GM19328 (cell line): ENCODE data around the gene SESN2.

Source experiments
- ATAC-seq: cut with Tn5 transposase; IDR thresholded peaks from one replicate; pipeline ENCODE4 v1.9.1; 2021; ENCODE audit warnings: mild to moderate bottlenecking, moderate library complexity; ENCODE audit not compliant: unreplicated experiment

Gene SESN2

DNA sequence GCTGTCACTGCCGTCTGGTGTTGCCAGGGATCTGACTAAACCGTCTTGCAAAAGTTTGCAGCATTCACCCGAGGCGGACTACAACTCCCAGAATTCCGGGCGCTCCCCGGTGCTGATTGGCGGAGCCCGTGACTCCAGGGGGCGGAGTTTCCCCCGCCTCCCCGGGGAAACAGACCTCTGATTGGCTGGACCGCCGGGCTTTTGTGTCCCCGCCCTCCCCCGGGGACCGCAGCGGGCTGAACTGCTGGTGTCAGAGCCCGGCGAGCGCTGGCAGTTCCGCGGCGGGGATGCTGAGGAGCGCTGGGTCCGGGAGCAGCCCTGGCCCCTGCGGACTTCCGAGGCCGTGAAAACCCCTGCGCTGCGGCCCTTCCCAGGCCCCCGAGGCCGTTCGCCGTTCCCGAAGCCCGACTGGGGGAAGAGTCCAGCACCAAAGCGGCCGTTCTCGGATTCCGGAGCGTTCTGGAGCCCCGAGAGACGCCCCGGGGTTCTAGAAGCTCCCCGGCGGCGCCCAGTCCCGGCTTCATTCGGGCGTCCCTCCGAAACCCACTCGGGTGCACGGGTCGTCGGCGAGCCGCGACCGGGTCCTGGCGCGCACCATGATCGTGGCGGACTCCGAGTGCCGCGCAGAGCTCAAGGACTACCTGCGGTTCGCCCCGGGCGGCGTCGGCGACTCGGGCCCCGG, at the start of gene SESN2:
TSS of gene SESN2 (plus strand) at position 267 of the 682 bp plus-strand sequence. CDS start at position 597, 330 bp downstream.
- ATAC-seq, result peak; percentile 96

- no peak for ATAC-seq
These were observed 49.6 kb upstream of the SESN2 start for GRCh38 chr1:28209700-28210099.

DNA sequence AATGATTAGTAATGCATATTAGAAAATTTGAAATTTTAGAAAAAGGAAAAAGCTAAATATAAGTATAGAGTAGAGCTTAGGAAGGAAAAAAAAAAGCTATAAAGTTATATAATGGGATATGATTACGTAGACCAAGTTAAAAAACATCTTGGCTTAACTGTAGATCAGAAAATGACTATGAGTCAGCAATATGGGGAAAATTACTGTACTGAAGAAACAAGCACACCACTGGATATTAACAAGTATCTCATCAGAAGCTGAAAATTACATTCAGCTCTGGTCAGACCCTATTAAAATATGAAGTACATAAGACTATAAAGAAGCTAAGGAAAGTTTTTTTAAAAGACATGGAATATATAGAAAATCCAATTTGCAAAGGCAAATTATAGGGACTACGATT, 46.0 kb upstream of the SESN2 start:
- no peak for ATAC-seq

GRCh38 chr1:28229089-28229488, 30.2 kb upstream of the SESN2 start:
- ATAC-seq, result no peak

DNA sequence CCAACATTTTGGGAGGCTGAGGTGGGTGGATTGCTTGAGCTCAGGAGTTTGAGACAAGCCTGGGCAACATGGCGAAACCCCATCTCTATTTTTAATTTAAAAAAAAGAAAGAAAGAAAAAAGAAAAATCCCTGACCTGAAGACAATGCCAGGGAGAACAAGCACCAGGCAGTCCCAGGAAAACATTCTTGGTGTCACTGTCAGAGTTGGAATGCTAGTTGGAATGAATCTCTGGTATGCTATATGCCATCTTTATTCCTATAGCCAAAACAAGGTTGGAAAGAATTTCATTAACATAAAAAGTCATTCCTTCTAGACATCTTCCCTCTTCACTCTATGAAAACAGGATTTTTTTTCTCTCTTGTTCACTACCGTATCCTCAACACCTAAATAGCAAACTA, 29.3 kb upstream of the SESN2 start:
- ATAC-seq, result no peak

- peak; percentile 39 for ATAC-seq
These were observed 26.6 kb upstream of the SESN2 start, which contains the start of gene DNAJC8 for GRCh38 chr1:28232558-28233263. TSS of gene DNAJC8 (minus strand) at chr1:28233029. CDS start at chr1:28232998, 31 bp downstream.

GRCh38 chr1:28233264-28233606, 26.1 kb upstream of the SESN2 start:
- no peak for ATAC-seq

- peak; percentile 84 for ATAC-seq
These were observed 23.3 kb upstream of the SESN2 start, which contains the start of gene ATP5IF1 for GRCh38 chr1:28235755-28236655. TSS of gene ATP5IF1 (plus strand) at chr1:28236124. CDS start at chr1:28236184, 60 bp downstream.

DNA sequence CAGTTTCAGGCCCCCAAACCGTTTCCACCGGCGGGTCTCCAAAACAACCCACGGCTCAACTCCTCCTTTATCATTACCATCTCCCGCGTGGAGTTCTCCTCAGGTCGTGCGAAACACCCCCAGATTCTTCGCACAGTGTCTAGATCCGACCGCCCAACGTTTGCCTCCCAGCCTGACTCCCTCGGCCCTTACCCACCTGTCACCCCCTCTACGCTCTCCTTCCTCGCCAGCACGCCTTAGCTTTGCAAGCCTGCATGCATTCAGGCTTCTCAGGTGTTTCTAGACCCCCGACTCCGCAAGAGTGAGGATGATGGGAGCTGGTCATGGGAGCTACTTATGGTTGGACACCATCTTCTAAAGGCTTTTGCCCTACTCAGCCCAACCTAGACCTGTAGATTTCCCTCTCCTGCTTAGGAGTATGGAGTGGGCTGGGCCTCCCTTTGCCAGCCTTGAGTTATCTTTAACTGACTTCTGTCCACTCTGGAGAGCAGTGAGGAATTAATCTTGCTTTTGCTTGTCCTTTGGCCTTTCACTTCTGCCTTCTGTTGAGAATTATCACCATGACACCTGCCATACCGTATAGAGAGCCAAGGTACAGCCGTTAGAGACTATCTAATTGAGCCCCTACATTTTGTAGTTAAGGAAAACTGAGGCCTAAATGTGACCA, 22.5 kb upstream of the SESN2 start:
- no peak for ATAC-seq

- no peak for ATAC-seq
These were observed 20.3 kb upstream of the SESN2 start for GRCh38 chr1:28239004-28239403.

- ATAC-seq, result no peak
These were observed 19.3 kb upstream of the SESN2 start for GRCh38 chr1:28240024-28240423.

GRCh38 chr1:28241638-28242241, 17.6 kb upstream of the SESN2 start:
- ATAC-seq, result no peak

DNA sequence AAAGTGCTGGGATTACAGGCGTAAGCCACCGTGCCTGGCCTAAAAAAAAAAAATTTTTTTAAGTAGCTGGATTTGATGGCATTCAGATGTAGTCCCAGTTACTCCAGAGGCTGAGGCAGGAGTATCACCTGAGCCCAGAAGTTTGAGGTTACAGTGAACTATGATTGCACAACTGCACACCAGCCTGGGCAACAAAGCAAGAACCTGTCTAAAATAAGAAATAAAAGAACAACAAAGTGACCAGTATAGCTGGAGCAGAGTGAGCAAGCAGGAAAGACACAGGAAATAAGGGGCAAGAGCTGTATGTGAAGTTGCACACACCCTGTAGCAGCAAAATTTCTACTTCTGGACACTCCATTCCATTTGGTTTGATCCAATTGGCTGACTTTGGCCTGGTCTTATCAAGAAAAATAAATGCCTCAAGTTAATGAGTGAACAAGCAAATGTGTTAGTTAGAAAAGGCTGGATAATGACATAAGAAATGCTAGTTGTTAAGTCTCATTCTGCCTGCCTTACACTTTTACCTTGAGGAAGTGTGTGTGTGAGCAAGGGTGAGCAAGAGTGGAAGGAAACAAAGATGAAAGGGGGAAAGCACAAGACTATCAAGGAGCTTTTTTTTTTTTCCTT, 15.5 kb upstream of the SESN2 start:
- no peak for ATAC-seq

- no peak for ATAC-seq
These were observed 14.6 kb upstream of the SESN2 start for GRCh38 chr1:28244549-28245251.

DNA sequence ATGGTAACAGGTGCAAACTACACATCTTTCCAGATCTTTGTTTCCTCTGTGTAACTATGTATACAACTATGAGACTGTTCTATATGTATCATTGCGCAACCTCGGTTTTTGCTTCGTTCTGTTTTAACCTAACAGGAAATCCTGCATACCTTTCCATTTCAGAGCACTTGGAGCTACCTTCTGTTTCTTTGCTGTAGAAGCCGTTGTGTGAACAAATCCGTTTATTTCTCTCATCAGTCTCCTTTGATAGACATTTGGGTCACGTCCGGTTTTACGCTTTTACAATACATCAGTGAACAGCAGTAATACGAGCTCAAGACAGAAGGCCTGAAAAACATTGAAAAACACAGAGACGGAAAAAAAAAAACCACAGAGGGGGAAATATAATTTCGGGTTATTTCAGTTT, 12.9 kb upstream of the SESN2 start:
- no peak for ATAC-seq

DNA sequence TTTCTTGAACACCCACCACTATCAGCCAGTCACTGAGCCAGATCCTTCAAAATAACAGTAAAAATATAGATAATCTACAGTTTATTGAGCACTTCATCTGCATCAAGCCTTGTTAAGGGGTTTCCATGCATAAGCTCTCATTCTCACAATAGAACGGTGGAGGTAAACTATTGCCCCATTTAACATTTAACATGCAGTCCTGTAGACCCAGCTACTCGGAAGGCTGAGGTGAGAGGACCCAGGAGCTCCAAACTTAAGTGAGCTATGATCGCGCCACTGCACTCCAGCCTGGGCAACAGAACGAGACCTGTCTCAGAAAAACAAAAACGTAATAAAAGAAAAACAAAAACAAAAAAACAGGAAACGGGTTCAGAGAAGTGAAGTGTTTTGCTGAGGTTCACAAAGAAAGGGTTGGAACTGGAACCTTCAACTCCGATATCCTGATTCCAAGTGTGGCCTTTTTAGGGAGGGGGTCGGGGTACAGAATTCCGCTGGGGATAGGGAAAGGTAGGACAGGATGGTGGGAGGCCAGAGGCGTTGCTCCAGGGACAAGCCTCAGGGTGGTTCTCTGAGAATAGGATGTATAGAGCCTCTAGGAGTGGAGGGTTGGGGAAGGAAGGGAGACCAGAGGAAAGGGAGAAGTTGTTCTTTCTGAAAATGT, 11.6 kb upstream of the SESN2 start:
- ATAC-seq, result no peak

- no peak for ATAC-seq
These were observed 10.9 kb upstream of the SESN2 start for GRCh38 chr1:28248273-28249012.
